Right lobe of liver (tissue), 6 donors: ENCODE data around the gene C1RL. TPM values are rescaled to one million over a fixed set of nuclear protein-coding genes. Genes with fewer than 3 reads are reported as not detected.
A peak's percentile ranks its signal among the peaks of the same experiment; 100 is the strongest.

Experiments used
- ATAC-seq, 4 donors: fragments of 200-7000 bp; cut with Tn5 transposase; one replicate each; pipeline ENCODE4 v1.9.1; 2020; ENCODE audit warnings: mild to moderate bottlenecking in 4 of 4, moderate library complexity in 4 of 4
- DNase-seq, 3 donors: peaks; one replicate each; pipeline ENCODE4 v3.0.0-alpha.2; 2020
- H3K27ac ChIP-seq, 3 donors: fragments of 200-600 bp; one replicate each; pipeline ENCODE4 v1.8.0; 2022
- H3K27me3 ChIP-seq, 2 donors: fragments of 200-600 bp; one replicate each; pipeline ENCODE4 v1.8.0; 2022
- H3K36me3 ChIP-seq, 4 donors: fragments of 200-600 bp; sonication (generic) in 1 of 4; one replicate each; pipeline versions ENCODE4 v1.5.1 to v1.8.0; 2017 to 2022; ENCODE audit warnings: control low read depth in 1 of 4
- H3K4me1 ChIP-seq, 4 donors: fragments of 200-600 bp; sonication (generic) in 1 of 4; one replicate each; pipeline versions ENCODE4 v1.5.1 to v1.8.0; 2017 to 2022; ENCODE audit warnings: control low read depth in 1 of 4
- H3K4me3 ChIP-seq, 3 donors: fragments of 200-600 bp; one replicate each; pipeline ENCODE4 v1.8.0; 2022
- H3K9me3 ChIP-seq, 4 donors: fragments of 200-600 bp; sonication (generic) in 1 of 4; one replicate each; pipeline versions ENCODE4 v1.5.1 to v1.8.0; 2017 to 2022; ENCODE audit warnings: control low read depth in 1 of 4
- POLR2A ChIP-seq: fragments of 450-650 bp; IDR thresholded peaks from one replicate; pipeline ENCODE4 v1.6.1; 2017; ENCODE audit warnings: antibody characterized with exemption, mild to moderate bottlenecking
- WGBS: methylation state at CpG from one replicate; pipeline ENCODE4 v1.1.6; 2018; ENCODE audit warnings: low coverage, low lambda C conversion rate; ENCODE audit not compliant: insufficient coverage; ENCODE audit errors: missing lambda C conversion rate; 5-methylcytosine and 5-hydroxymethylcytosine counted together
- intact Hi-C, 2 donors: fragments of 100-400 bp; cut with DNase I; formaldehyde crosslinking; loops; one replicate each; pipeline versions ENCODE4 v1.11.2 to v1.14.1; 2022
- total RNA-seq, 6 experiments: library from RNA; depleted of rRNA in 2 of 6; stranded (reverse); fragments of >200 nt in 2 of 6; fragmentation: NEBNext Ultra II Directional in 3 of 6; extraction: Animal tissue kit (Norgen Biotek cat#: 25700) in 3 of 6; gene quantifications; one replicate each; pipeline versions ENCODE4 v1.1.0 to v1.2.4, GENCODE V29; 2016 to 2023
- TF ChIP-seq, protein P1 (sequence below), 4 donors: fragments of 200-600 bp in 3 of 4; fragments of 450-650 bp in 1 of 4; IDR thresholded peaks; one replicate each; pipeline versions ENCODE4 v1.5.1 to v1.8.0; 2016 to 2022; ENCODE audit warnings: antibody characterized with exemption in 4 of 4, mild to moderate bottlenecking in 2 of 4
- donor health status: DM: no; HTN: yes; CAD: no.
- donor health status: DM: no; HTN: no; CAD: no.
- donor health status: DM: no; HTN: no; CAD: no.
- donor health status: DM: no; HTN: yes; CAD: no.
- donor health status: DM: no; HTN: yes; CAD: no.

Gene C1RL
- total RNA-seq, 6 experiments from 2014 or later, result 202 to 236 (median 216) TPM

GRCh38 chr12:7113389-7113871, 4.4 kb upstream of the C1RL start:
- no peak overlapping the region for H3K4me3 ChIP-seq
- intact Hi-C loops, result no loop called here
- WGBS, result 0% methylated on average over 1 of the region's 5 CpGs

DNA sequence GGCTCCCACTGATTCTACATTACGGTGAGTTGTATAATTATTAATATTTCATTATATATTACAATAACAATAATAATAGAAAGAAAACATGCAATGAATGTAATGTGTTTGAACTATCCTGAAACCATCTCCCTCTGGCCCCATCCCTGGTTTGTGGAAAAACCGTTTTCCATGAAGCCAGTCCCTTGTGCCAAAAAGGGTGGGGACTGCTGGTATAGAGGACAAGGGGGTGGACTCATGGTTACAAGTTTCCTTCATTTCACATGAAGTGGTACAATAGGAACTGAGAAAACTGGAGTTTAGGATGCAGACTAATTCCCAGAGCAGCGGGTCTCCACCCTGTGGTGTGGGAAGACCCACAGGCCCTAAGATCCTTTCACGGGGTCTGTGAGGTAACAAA, 3.0 kb upstream of the C1RL start:
- intact Hi-C loops, result no loop called here

More at GRCh38 chr12:7113389-7113871, 4.4 kb upstream of the C1RL start:
- Histone ChIP-seq H3K27ac (peak overlapping the region in 1 of 3 donors; percentile 43), H3K4me1 (peaks cover 0 to 45% (median 16%) of the 10 kb centered on the region in 4 donors), H3K36me3 (peaks cover 0 to 6% (median under 1%) of the 10 kb centered on the region in 4 donors), H3K9me3 (no peaks in the 10 kb centered on the region), H3K27me3 (no peaks in the 10 kb centered on the region)
- peak in 1 of 3 donors; percentile 47 for DNase-seq
- TF ChIP-seq, protein P1, sequence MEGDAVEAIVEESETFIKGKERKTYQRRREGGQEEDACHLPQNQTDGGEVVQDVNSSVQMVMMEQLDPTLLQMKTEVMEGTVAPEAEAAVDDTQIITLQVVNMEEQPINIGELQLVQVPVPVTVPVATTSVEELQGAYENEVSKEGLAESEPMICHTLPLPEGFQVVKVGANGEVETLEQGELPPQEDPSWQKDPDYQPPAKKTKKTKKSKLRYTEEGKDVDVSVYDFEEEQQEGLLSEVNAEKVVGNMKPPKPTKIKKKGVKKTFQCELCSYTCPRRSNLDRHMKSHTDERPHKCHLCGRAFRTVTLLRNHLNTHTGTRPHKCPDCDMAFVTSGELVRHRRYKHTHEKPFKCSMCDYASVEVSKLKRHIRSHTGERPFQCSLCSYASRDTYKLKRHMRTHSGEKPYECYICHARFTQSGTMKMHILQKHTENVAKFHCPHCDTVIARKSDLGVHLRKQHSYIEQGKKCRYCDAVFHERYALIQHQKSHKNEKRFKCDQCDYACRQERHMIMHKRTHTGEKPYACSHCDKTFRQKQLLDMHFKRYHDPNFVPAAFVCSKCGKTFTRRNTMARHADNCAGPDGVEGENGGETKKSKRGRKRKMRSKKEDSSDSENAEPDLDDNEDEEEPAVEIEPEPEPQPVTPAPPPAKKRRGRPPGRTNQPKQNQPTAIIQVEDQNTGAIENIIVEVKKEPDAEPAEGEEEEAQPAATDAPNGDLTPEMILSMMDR (IDR thresholded peaks at IDR 0.05), result peak; percentile 85 to 87 (median 86)
- no peak for TF ChIP-seq POLR2A
- peak; percentile 36 to 43 (median 42) for ATAC-seq

DNA sequence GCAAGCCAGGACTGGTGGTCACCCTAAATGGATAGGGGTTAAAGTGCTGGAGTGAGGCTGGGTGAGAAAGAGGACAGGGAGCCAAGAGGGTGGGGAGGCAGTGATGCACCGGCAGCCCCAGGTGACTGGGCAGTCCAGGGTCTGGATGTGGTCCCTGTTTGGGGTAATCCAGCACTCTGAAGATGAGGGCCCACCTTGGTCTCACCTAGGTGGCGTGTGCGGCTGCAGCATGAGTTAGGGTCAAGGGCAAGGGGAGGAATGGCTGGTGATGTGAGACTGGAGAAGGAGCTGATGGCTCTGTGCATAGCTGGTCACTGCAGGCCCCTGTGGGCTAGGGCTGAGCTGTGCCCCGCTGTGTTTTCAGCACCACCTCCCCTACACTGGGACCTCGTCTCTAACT, 1.6 kb upstream of the C1RL start:
- WGBS, result 43% methylated on average over 2 of the region's 5 CpGs
- Histone ChIP-seq H3K27me3 (no peaks in the 10 kb centered on the region), H3K9me3 (no peaks in the 10 kb centered on the region), H3K36me3 (peaks cover 0 to 6% (median 0%) of the 10 kb centered on the region in 4 donors), H3K4me1 (peaks cover 0 to 43% (median 20%) of the 10 kb centered on the region in 4 donors), H3K27ac (no peak overlapping the region), H3K4me3 (no peak overlapping the region)
- intact Hi-C loops, result no loop called here
- TF ChIP-seq, protein P1 (IDR thresholded peaks at IDR 0.05), result no peak
- no peak for TF ChIP-seq POLR2A
- ATAC-seq, result no peak
- no peak for DNase-seq

More for the DNA sequence above, 3.0 kb upstream of the C1RL start:
- Histone ChIP-seq H3K27me3 (no peaks in the 10 kb centered on the region), H3K9me3 (no peaks in the 10 kb centered on the region), H3K27ac (peak overlapping the region in 1 of 3 donors; percentile 43), H3K4me1 (peaks cover 0 to 35% (median 17%) of the 10 kb centered on the region in 4 donors), H3K36me3 (peaks cover 0 to 6% (median under 1%) of the 10 kb centered on the region in 4 donors), H3K4me3 (no peak overlapping the region)
- ATAC-seq (no peak), DNase-seq (peak in 1 of 3 donors; percentile 37)
- WGBS, result 77% methylated on average over 4 of the region's 4 CpGs
- TF ChIP-seq POLR2A, result no peak
- TF ChIP-seq, protein P1 (IDR thresholded peaks at IDR 0.05), result no peak

DNA sequence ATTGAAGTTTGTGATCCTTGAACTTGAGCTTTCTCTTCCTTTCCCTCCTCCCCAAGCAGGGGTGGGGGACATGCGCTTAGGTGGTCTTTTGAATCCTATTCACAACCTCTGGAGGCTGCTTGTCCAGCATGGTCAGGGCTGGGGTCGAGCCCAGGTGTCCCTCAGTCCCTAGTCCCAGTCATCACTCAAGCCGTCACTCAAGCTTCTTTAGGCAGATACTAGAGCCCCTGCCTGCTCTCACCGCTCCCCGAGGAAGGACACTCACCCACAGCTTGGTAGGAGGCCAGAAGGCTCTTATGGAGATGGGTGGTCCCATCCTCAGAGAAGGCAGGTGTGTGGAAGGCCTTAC, 532 bp upstream of the C1RL start:
- Histone ChIP-seq H3K4me1 (peaks cover 0 to 51% (median 25%) of the 10 kb centered on the region in 4 donors), H3K27ac (peak overlapping the region; percentile 88 to 91 (median 89)), H3K9me3 (no peaks in the 10 kb centered on the region), H3K4me3 (peak overlapping the region; percentile 69 to 89 (median 74)), H3K36me3 (peaks cover 0 to 8% (median 0%) of the 10 kb centered on the region in 4 donors), H3K27me3 (no peaks in the 10 kb centered on the region)
- 33% methylated on average over 4 of the region's 5 CpGs for WGBS
- no peak for DNase-seq
- intact Hi-C loops, result no loop called here
- no peak for TF ChIP-seq POLR2A
- TF ChIP-seq, protein P1 (IDR thresholded peaks at IDR 0.05), result no peak
- no peak for ATAC-seq
